A549 (cell line): ENCODE data around the gene C1QTNF4. TPM values are rescaled to one million over a fixed set of nuclear protein-coding genes. Genes with fewer than 3 reads are reported as not detected.
"Not testable (repeated sequence)": the region's sequence is repeated elsewhere in the genome, so short reads cannot be mapped to it uniquely, and the experiment has no call there.

Experiments
- ATAC-seq, 2 experiments: fragments of 200-7000 bp in 1 of 2; fragments of >200 bp in 1 of 2; cut with Nextera tagmentation in 1 of 2; cut with Tn5 transposase in 1 of 2; 3 replicates each; pipeline versions ENCODE4 v1.8.0 to v1.9.1; 2018 to 2020; ENCODE audit warnings: mild to moderate bottlenecking in 1 of 2, moderate library complexity in 1 of 2
- CTCF ChIA-PET: fragments of 300-600 bp; sonication (Branson Sonifier 250); formaldehyde crosslinking; extraction: SDS; loops from one replicate; lab custom pipeline; 2021; ENCODE audit warnings: antibody characterized with exemption, inconsistent platforms; lab: Yijun Ruan, JAX
- POLR2A ChIA-PET: fragments of 350-600 bp; formaldehyde crosslinking; extraction: SDS; loops from one replicate; lab custom pipeline; 2021; ENCODE audit warnings: antibody characterized with exemption, inconsistent platforms; lab: Yijun Ruan, JAX
- DNase-seq, 2 experiments: peaks; one replicate each; pipeline versions ENCODE4 v3.0.0 to v3.0.0-alpha.2; 2011 to 2016; ENCODE audit warnings: low read depth in 1 of 2, low spot score in 1 of 2
- FAIRE-seq: peaks from 2 replicates; lab custom pipeline; 2011; peaks lifted over from hg19 to GRCh38; lab: Jason Lieb, UNC
- H3K27ac ChIP-seq, 2 experiments: fragments of >200 bp; sonication (Bioruptor Twin); formaldehyde crosslinking; 3 replicates each; pipeline ENCODE4 v1.5.1; 2016 to 2017
- H3K4me1 ChIP-seq: fragments of >200 bp; sonication (Bioruptor Twin); formaldehyde crosslinking; 3 replicates; pipeline ENCODE4 v1.6.1; 2016
- H3K4me2 ChIP-seq: fragments of >200 bp; sonication (Bioruptor Twin); formaldehyde crosslinking; 3 replicates; pipeline ENCODE4 v1.6.1; 2016
- H3K4me3 ChIP-seq: fragments of >200 bp; sonication (Bioruptor Twin); formaldehyde crosslinking; 3 replicates; pipeline ENCODE4 v1.5.1; 2016
- H3K9me3 ChIP-seq: fragments of >200 bp; sonication (Bioruptor Twin); formaldehyde crosslinking; 3 replicates; pipeline ENCODE4 v1.6.1; 2016
- ATOH8 ChIP-seq: fragments of 250-450 bp; sonication (Bioruptor Pico); IDR thresholded peaks from 2 replicates; pipeline ENCODE4 v1.5.0; 2020; ENCODE audit warnings: low read depth, mild to moderate bottlenecking, moderate library complexity
- BCL3 ChIP-seq: fragments of >200 bp; sonication (Bioruptor Twin); formaldehyde crosslinking; IDR thresholded peaks from 3 replicates; pipeline ENCODE4 v1.6.1; 2016
- CHD2 ChIP-seq: fragments of 150-350 bp; IDR thresholded peaks from 2 replicates; pipeline ENCODE4 v1.6.1; 2014; ENCODE audit warnings: low read length; ENCODE audit not compliant: partially characterized antibody
- CTCF ChIP-seq: fragments of >200 bp; sonication (Bioruptor Twin); formaldehyde crosslinking; IDR thresholded peaks from 3 replicates; pipeline ENCODE4 v1.5.1; 2016
- EHMT2 ChIP-seq: fragments of 200-600 bp; sonication (generic); IDR thresholded peaks from 2 replicates; pipeline ENCODE4 v1.6.1; 2016; ENCODE audit warnings: antibody characterized with exemption, low read depth, mild to moderate bottlenecking, moderate library complexity
- HMGXB4 ChIP-seq: fragments of 250-450 bp; sonication (Bioruptor Pico); IDR thresholded peaks from 2 replicates; pipeline ENCODE4 v1.5.0; 2021; ENCODE audit warnings: mild to moderate bottlenecking, moderate library complexity, borderline replicate concordance
- JUN ChIP-seq, 2 experiments: fragments of >200 bp; sonication (Bioruptor Twin); formaldehyde crosslinking; IDR thresholded peaks; 2 replicates in 1 of 2; 3 replicates in 1 of 2; pipeline ENCODE4 v1.6.1; 2016 to 2017
- NFE2L2 ChIP-seq: fragments of 150-350 bp; conservative IDR thresholded peaks from 2 replicates; pipeline ENCODE4 v1.6.1; 2014; ENCODE audit warnings: low read length
- PBX3 ChIP-seq: IDR thresholded peaks from 2 replicates; pipeline ENCODE4 v1.6.1; 2012
- PHF8 ChIP-seq: fragments of 200-600 bp; sonication (generic); IDR thresholded peaks from 2 replicates; pipeline ENCODE4 v1.6.1; 2016; ENCODE audit warnings: low read depth, mild to moderate bottlenecking, antibody characterized with exemption, moderate library complexity, borderline replicate concordance
- RAD21 ChIP-seq, 2 experiments: fragments of >200 bp in 1 of 2; sonication (Bioruptor Twin) in 1 of 2; formaldehyde crosslinking in 1 of 2; IDR thresholded peaks in 1 of 2; conservative IDR thresholded peaks in 1 of 2; 2 replicates in 1 of 2; 3 replicates in 1 of 2; pipeline ENCODE4 v1.6.1; 2012 to 2018; ENCODE audit warnings: inconsistent platforms in 1 of 2
- ZFP36 ChIP-seq: fragments of 450-650 bp; IDR thresholded peaks from 2 replicates; pipeline ENCODE4 v1.6.1; 2014; ENCODE audit warnings: borderline replicate concordance; ENCODE audit not compliant: partially characterized antibody
- WGBS: methylation state at CpG from one replicate; pipeline ENCODE4 v1.1.6; 2017; ENCODE audit errors: missing lambda C conversion rate; 5-methylcytosine and 5-hydroxymethylcytosine counted together
- polyA plus RNA-seq, 4 experiments: library from polyadenylated mRNA; depleted of rRNA in 3 of 4; stranded (reverse); fragments of >200 nt; fragmentation: RNase III in 1 of 4; extraction: RNeasy Plus Mini Kit Qiagen cat#74134 plus additional on column Dnase treatment in 1 of 4; gene quantifications; 2 replicates in 3 of 4; 3 replicates in 1 of 4; pipeline ENCODE4 v1.2.3, GENCODE V29; 2011 to 2017

Gene C1QTNF4
- polyA plus RNA-seq, 2 of the 4 experiments (the other 2 are of a cell fraction) = not detected

- TF ChIP-seq PBX3 (no peak), EHMT2 (peak; percentile 81), CHD2 (no peak), HMGXB4 (CRISPR knock-in tag) (no peak), ZFP36 (no peak), RAD21 (conservative IDR thresholded peaks at IDR 0.05 in 1 of 2, IDR thresholded peaks at IDR 0.05 in 1 of 2) (0 out of 5 replicates have a peak, but pooled peaks of 1 of the 2 experiments have one; percentile 14)
Observed at GRCh38 chr11:47551086-47551485, 43.1 kb downstream of the C1QTNF4 start (continued).

- peak overlapping the region; percentile 95; the same call in 1 of the 3 replicates for H3K4me3 ChIP-seq
- CTCF ChIA-PET = interaction anchor here (0.7 to 2.8 kb wide), 4 partner anchors 7 to 134 kb away, joined by 3 to 13 read pairs (median 8); no protein-coding TSS in a partner anchor
Observed at GRCh38 chr11:47550288-47551047, 43.7 kb downstream of the C1QTNF4 start.

GRCh38 chr11:47546274-47546673, 47.9 kb downstream of the C1QTNF4 start:
- POLR2A ChIA-PET, FAIRE-seq, H3K4me2 ChIP-seq, H3K4me3 ChIP-seq, H3K9me3 ChIP-seq, ATAC-seq, CTCF ChIA-PET, DNase-seq, H3K27ac ChIP-seq: not testable (repeated sequence)
- H3K4me1 ChIP-seq = peaks cover 30% of the 10 kb centered on the region
- WGBS = 94% methylated on average over 7 of the region's 7 CpGs

More at GRCh38 chr11:47550288-47551047, 43.7 kb downstream of the C1QTNF4 start:
- WGBS = 89% methylated on average over 10 of the region's 10 CpGs
- H3K27ac ChIP-seq = 0 out of 6 replicates have a peak overlapping the region, but pooled peaks of 1 of the 2 experiments have one; percentile 13
- POLR2A ChIA-PET = interaction anchor here (0.7 kb wide), 1 partner anchor 124 kb away, joined by 5 read pairs; no protein-coding TSS in a partner anchor
- H3K4me1 ChIP-seq = peaks cover 38% of the 10 kb centered on the region
- no peaks in the 10 kb centered on the region for H3K9me3 ChIP-seq
- no peak for ATAC-seq
- peak overlapping the region; percentile 94 for H3K4me2 ChIP-seq
- FAIRE-seq = no peak
- TF ChIP-seq PHF8 = no peak
- no peak; the same call in 2 of the 3 replicates for TF ChIP-seq CTCF
- no peak for TF ChIP-seq BCL3
- TF ChIP-seq JUN (IDR thresholded peaks at IDR 0.05) = no peak
- TF ChIP-seq, all 56 proteins: peak for 0
- DNase-seq = no peak

- no peak for ATAC-seq
- H3K4me3 ChIP-seq = no peak overlapping the region
- no peak for TF ChIP-seq HMGXB4 (CRISPR knock-in tag)
- no peak for TF ChIP-seq ATOH8 (CRISPR knock-in tag)
- TF ChIP-seq NFE2L2 = no peak
- ChIA-PET POLR2A (no interaction called here), CTCF (no interaction called here)
- FAIRE-seq = no peak
- H3K4me2 ChIP-seq = no peak overlapping the region
- no peak overlapping the region for H3K27ac ChIP-seq
- DNase-seq = no peak
- peaks cover 30% of the 10 kb centered on the region for H3K4me1 ChIP-seq
- WGBS = 86% methylated on average over 6 of the region's 6 CpGs
- no peaks in the 10 kb centered on the region for H3K9me3 ChIP-seq
Observed at GRCh38 chr11:47545298-47545697, 48.9 kb downstream of the C1QTNF4 start.
